Ishikawa (cell line): ENCODE results near the gene CST9L.

Experiments
- CREB1 ChIP-seq: IDR thresholded peaks from 2 replicates; pipeline ENCODE4 v1.6.1; 2012; ENCODE audit warnings: low read depth
- EGR1 ChIP-seq: IDR thresholded peaks from 2 replicates; pipeline ENCODE4 v1.6.1; 2012
- RAD21 ChIP-seq: IDR thresholded peaks from 2 replicates; pipeline ENCODE4 v1.6.1; 2012; ENCODE audit warnings: low read depth
- TAF1 ChIP-seq: IDR thresholded peaks from 2 replicates; pipeline ENCODE4 v1.6.1; 2012; ENCODE audit warnings: low read depth, mild to moderate bottlenecking
- TEAD4 ChIP-seq: IDR thresholded peaks from 2 replicates; pipeline ENCODE4 v1.6.1; 2012
- TF ChIP-seq, protein P1 (sequence below): IDR thresholded peaks from 2 replicates; pipeline ENCODE4 v1.6.1; 2012

DNA sequence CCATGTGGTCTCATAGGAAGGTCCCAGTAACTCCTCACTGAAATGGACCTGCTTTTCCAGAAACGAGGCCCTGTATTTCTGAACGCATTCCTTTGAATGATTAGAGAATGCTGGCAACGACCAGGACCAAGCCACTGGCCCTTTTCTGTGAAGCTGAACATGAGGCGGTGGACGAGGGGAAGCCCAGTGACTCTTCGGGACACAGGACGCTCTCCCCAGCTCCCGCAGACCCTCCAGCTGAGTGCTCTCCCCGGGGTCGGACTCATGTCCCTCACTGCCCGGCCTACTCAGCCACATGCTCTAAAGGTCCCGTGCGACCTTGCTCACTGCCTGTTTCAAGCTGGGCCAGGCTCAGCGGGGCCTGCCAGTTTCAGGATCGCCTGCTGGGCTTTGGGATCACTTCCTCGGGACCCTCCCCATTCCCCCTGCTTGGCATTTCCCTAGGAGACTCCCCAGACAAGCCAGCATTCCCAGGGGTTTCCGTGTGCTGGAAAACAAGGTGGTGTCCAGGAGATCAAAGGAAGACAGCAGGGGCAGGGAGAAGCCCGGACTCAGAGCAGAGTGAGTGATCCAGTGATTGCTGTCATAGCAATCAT, 40.1 kb upstream of the CST9L start:
- TF ChIP-seq TEAD4: no peak
- TF ChIP-seq EGR1: no peak
- no peak for TF ChIP-seq RAD21
- TF ChIP-seq CREB1: no peak
- no peak for TF ChIP-seq TAF1
- TF ChIP-seq, protein P1, sequence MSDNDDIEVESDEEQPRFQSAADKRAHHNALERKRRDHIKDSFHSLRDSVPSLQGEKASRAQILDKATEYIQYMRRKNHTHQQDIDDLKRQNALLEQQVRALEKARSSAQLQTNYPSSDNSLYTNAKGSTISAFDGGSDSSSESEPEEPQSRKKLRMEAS: no peak
